GM21447 (cell line): ENCODE results near the gene NCBP2.

Experiments used
- ATAC-seq: cut with Tn5 transposase; IDR thresholded peaks from one replicate; pipeline ENCODE4 v1.9.1; 2021; ENCODE audit not compliant: unreplicated experiment

The NCBP2 gene

GRCh38 chr3:196886144-196886543 lies 56.2 kb downstream of the NCBP2 start:
- ATAC-seq: no peak
